ENCODE results near the gene NISCH.

DNA sequence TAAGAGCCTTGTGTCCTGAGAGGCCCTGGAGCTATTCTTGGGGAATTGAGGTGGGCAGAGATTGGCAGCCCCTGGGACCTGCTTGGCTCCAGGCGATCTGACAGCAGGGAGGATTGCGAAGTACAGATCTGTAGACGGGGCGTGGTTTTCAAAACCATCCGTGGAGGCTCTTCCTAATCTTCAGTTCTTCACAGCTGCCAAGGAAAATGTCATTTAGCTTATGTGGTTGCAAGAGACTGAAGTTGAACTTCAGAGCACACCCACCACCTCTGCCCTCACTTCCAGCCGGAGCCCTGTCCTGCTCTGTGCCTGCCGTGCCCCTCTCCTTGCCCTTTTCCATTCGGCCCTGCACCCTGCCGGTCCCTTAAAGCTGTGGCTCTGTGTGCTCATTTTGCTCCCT lies 12.9 kb downstream of the NISCH start:
- TF ChIP-seq, protein P1, sequence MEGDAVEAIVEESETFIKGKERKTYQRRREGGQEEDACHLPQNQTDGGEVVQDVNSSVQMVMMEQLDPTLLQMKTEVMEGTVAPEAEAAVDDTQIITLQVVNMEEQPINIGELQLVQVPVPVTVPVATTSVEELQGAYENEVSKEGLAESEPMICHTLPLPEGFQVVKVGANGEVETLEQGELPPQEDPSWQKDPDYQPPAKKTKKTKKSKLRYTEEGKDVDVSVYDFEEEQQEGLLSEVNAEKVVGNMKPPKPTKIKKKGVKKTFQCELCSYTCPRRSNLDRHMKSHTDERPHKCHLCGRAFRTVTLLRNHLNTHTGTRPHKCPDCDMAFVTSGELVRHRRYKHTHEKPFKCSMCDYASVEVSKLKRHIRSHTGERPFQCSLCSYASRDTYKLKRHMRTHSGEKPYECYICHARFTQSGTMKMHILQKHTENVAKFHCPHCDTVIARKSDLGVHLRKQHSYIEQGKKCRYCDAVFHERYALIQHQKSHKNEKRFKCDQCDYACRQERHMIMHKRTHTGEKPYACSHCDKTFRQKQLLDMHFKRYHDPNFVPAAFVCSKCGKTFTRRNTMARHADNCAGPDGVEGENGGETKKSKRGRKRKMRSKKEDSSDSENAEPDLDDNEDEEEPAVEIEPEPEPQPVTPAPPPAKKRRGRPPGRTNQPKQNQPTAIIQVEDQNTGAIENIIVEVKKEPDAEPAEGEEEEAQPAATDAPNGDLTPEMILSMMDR (IDR thresholded peaks at IDR 0.05), result no peak
- TF ChIP-seq EZH2 (IDR thresholded peaks at IDR 0.05; ENCODE audit: borderline replicate concordance, insufficient read depth, low read depth, low read length, poor library complexity, severe bottlenecking), result no peak
